Coronary artery (tissue), 2 donors: ENCODE measurements around the gene SSBP3.
A peak's percentile ranks its signal among the peaks of the same experiment; 100 is the strongest.

Experiments used
- DNase-seq: peaks from one replicate; pipeline ENCODE4 v3.0.0-alpha.2; 2017; ENCODE audit warnings: low spot score
- H3K27ac ChIP-seq, 2 donors: fragments of 200-600 bp; sonication (generic); one replicate each; pipeline ENCODE4 v1.5.1; 2016 to 2019
- H3K4me3 ChIP-seq: fragments of 200-600 bp; sonication (generic); 2 replicates; pipeline ENCODE4 v1.5.1; 2016; ENCODE audit warnings: mild to moderate bottlenecking, moderate library complexity
- TF ChIP-seq, protein P1 (sequence below): fragments of 200-600 bp; sonication (generic); IDR thresholded peaks from one replicate; pipeline ENCODE4 v1.5.1; 2019; ENCODE audit warnings: antibody characterized with exemption

The SSBP3 gene

GRCh38 chr1:54384471-54384870 is 21.7 kb downstream of the SSBP3 start:
- Histone ChIP-seq H3K27ac (peak overlapping the region; percentile 27 to 52), H3K4me3 (no peak overlapping the region)
- TF ChIP-seq, protein P1, sequence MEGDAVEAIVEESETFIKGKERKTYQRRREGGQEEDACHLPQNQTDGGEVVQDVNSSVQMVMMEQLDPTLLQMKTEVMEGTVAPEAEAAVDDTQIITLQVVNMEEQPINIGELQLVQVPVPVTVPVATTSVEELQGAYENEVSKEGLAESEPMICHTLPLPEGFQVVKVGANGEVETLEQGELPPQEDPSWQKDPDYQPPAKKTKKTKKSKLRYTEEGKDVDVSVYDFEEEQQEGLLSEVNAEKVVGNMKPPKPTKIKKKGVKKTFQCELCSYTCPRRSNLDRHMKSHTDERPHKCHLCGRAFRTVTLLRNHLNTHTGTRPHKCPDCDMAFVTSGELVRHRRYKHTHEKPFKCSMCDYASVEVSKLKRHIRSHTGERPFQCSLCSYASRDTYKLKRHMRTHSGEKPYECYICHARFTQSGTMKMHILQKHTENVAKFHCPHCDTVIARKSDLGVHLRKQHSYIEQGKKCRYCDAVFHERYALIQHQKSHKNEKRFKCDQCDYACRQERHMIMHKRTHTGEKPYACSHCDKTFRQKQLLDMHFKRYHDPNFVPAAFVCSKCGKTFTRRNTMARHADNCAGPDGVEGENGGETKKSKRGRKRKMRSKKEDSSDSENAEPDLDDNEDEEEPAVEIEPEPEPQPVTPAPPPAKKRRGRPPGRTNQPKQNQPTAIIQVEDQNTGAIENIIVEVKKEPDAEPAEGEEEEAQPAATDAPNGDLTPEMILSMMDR = no peak
- DNase-seq = no peak

- DNase-seq = no peak
- TF ChIP-seq, protein P1 = no peak
- no peak overlapping the region for H3K27ac ChIP-seq
- H3K4me3 ChIP-seq = no peak overlapping the region
Observed at GRCh38 chr1:54381524-54381923, 24.7 kb downstream of the SSBP3 start.

- Histone ChIP-seq H3K4me3 (peak overlapping the region; percentile 33), H3K27ac (peak overlapping the region; percentile 34 to 76)
- TF ChIP-seq, protein P1 = no peak
- no peak for DNase-seq
Observed at GRCh38 chr1:54380290-54380882, 25.8 kb downstream of the SSBP3 start.

- no peak for DNase-seq
- TF ChIP-seq, protein P1 = no peak
- Histone ChIP-seq H3K27ac (peak overlapping the region; percentile 34 to 76), H3K4me3 (peak overlapping the region; percentile 33)
Observed at GRCh38 chr1:54379555-54380289, 26.5 kb downstream of the SSBP3 start.

- Histone ChIP-seq H3K27ac (peak overlapping the region; percentile 34 to 76), H3K4me3 (peak overlapping the region; percentile 33)
- TF ChIP-seq, protein P1 = no peak
- DNase-seq = no peak
Observed at GRCh38 chr1:54378874-54379554, 27.2 kb downstream of the SSBP3 start.

GRCh38 chr1:54378157-54378873 is 27.9 kb downstream of the SSBP3 start:
- Histone ChIP-seq H3K4me3 (no peak overlapping the region), H3K27ac (no peak overlapping the region)
- TF ChIP-seq, protein P1 = no peak
- no peak for DNase-seq
